ENCODE results near the gene OR2AG2. TPM values are rescaled to one million over a fixed set of nuclear protein-coding genes. Genes with fewer than 3 reads are reported as not detected.

Gene OR2AG2
- total and polyA plus RNA-seq, 2 donors (not counting 1 experiment from before 2014, with no cell fraction given) = 0.27 TPM; not detected in 1

- Mint-ChIP-seq H3K27ac (peak overlapping the region; percentile 39), H3K4me3 (no peak overlapping the region), H3K9me3 (ENCODE audit: insufficient read depth) (no peaks in the 10 kb centered on the region), H3K27me3 (no peaks in the 10 kb centered on the region), H3K4me1 (peaks cover 77% of the 10 kb centered on the region)
- no CpG with 5 or more reads among the region's 2 CpGs for WGBS (ENCODE audit: insufficient coverage)
- H3K9ac ChIP-seq (ENCODE audit: low read length) = no peak overlapping the region
- ATAC-seq (ENCODE audit: low read depth) (peak; percentile 86), DNase-seq (peak; percentile 82)
- H2AFZ ChIP-seq (ENCODE audit: insufficient read depth, low read depth, low read length, poor library complexity, severe bottlenecking) = no peak overlapping the region
- no peaks in the 10 kb centered on the region for H3K9me3 ChIP-seq (ENCODE audit: control extremely low read depth in 1 of 3, control insufficient read depth in 2 of 3, insufficient read depth in 1 of 3, low read length in 2 of 3)
- no peaks in the 10 kb centered on the region for H3K27me3 ChIP-seq (replicated peaks in 1 of 4; ENCODE audit: control extremely low read depth in 1 of 4, control insufficient read depth in 3 of 4, insufficient read depth in 4 of 4, low read length in 3 of 4)
- H3K79me2 ChIP-seq (ENCODE audit: control insufficient read depth, insufficient read depth, low read length) = peaks cover 93% of the 10 kb centered on the region
- peaks cover 49 to 60% of the 10 kb centered on the region in 2 donors for H3K4me1 ChIP-seq (ENCODE audit: control insufficient read depth in 2 of 2, insufficient read depth in 2 of 2, low read length in 2 of 2)
- ChIA-PET CTCF (interaction anchor here (0.5 to 18.2 kb wide), 28 partner anchors 10 to 957 kb away, joined by 3 to 760 read pairs (median 5); partner anchors contain the start of genes ILK, OR2AG2 and RRP8), POLR2A (interaction anchor here (0.6 to 1.5 kb wide), 3 partner anchors 18 to 938 kb away, joined by 3 to 5 read pairs (median 3); no protein-coding TSS in a partner anchor)
- H3K36me3 ChIP-seq (replicated peaks in 1 of 2; ENCODE audit: control extremely low read depth in 1 of 2, control insufficient read depth in 1 of 2, extremely low read depth in 1 of 2, insufficient read depth in 2 of 2, low read length in 1 of 2) = peaks cover 0 to 44% of the 10 kb centered on the region in 2 experiments
- no peak overlapping the region for H3K4me3 ChIP-seq (ENCODE audit: control extremely low read depth in 1 of 5, extremely low read depth in 1 of 5, insufficient read depth in 1 of 5, low read depth in 2 of 5, low read length in 4 of 5)
- H4K20me1 ChIP-seq (ENCODE audit: control insufficient read depth, insufficient read depth, low read length, poor library complexity, severe bottlenecking) = peaks cover 66% of the 10 kb centered on the region
- no peak overlapping the region for H3K4me2 ChIP-seq (replicated peaks; ENCODE audit: low read depth, low read length, poor library complexity, severe bottlenecking)
- intact Hi-C loops (cut with micrococcal nuclease) = loop anchor here (1.0 kb wide), 1 partner anchor 19 kb away; no protein-coding TSS in a partner anchor
- H3K27ac ChIP-seq (ENCODE audit: low read length in 2 of 2) = peak overlapping the region in 1 of 2 donors; percentile 68
- TF ChIP-seq EZH2 (IDR thresholded peaks at IDR 0.05; ENCODE audit: borderline replicate concordance, insufficient read depth, low read depth, low read length, poor library complexity, severe bottlenecking) (no peak), CTCF (IDR thresholded peaks at IDR 0.05) (peak; percentile 79)
These were observed 33.8 kb downstream of the OR2AG2 start for GRCh38 chr11:6737872-6738466.

GRCh38 chr11:6736495-6737121 lies 35.2 kb downstream of the OR2AG2 start:
- Histone ChIP-seq H3K36me3 (replicated peaks in 1 of 2; ENCODE audit: control extremely low read depth in 1 of 2, control insufficient read depth in 1 of 2, extremely low read depth in 1 of 2, insufficient read depth in 2 of 2, low read length in 1 of 2) (peaks cover 0 to 45% of the 10 kb centered on the region in 2 experiments), H2AFZ (ENCODE audit: insufficient read depth, low read depth, low read length, poor library complexity, severe bottlenecking) (no peak overlapping the region), H4K20me1 (ENCODE audit: control insufficient read depth, insufficient read depth, low read length, poor library complexity, severe bottlenecking) (peaks cover 62% of the 10 kb centered on the region), H3K4me3 (ENCODE audit: control extremely low read depth in 1 of 5, extremely low read depth in 1 of 5, insufficient read depth in 1 of 5, low read depth in 2 of 5, low read length in 4 of 5) (no peak overlapping the region), H3K9ac (ENCODE audit: low read length) (no peak overlapping the region), H3K4me2 (replicated peaks; ENCODE audit: low read depth, low read length, poor library complexity, severe bottlenecking) (no peak overlapping the region), H3K27me3 (replicated peaks in 1 of 4; ENCODE audit: control extremely low read depth in 1 of 4, control insufficient read depth in 3 of 4, insufficient read depth in 4 of 4, low read length in 3 of 4) (no peaks in the 10 kb centered on the region), H3K27ac (ENCODE audit: low read length in 2 of 2) (peak overlapping the region in 1 of 2 donors; percentile 72), H3K79me2 (ENCODE audit: control insufficient read depth, insufficient read depth, low read length) (peaks cover 80% of the 10 kb centered on the region), H3K4me1 (ENCODE audit: control insufficient read depth in 2 of 2, insufficient read depth in 2 of 2, low read length in 2 of 2) (peaks cover 39 to 46% of the 10 kb centered on the region in 2 donors), H3K9me3 (ENCODE audit: control extremely low read depth in 1 of 3, control insufficient read depth in 2 of 3, insufficient read depth in 1 of 3, low read length in 2 of 3) (no peaks in the 10 kb centered on the region)
- TF ChIP-seq EZH2 (IDR thresholded peaks at IDR 0.05; ENCODE audit: borderline replicate concordance, insufficient read depth, low read depth, low read length, poor library complexity, severe bottlenecking) = no peak
- no peak for TF ChIP-seq CTCF (IDR thresholded peaks at IDR 0.05)
- no peaks in the 10 kb centered on the region for H3K27me3 Mint-ChIP-seq
- 29% methylated on average over 1 of the region's 3 CpGs for WGBS (ENCODE audit: insufficient coverage)
- no peak overlapping the region for H3K4me3 Mint-ChIP-seq
- H3K27ac Mint-ChIP-seq = peak overlapping the region; percentile 4
- POLR2A ChIA-PET = interaction anchor here (1.5 kb wide), 1 partner anchor 21 kb away, joined by 3 read pairs; no protein-coding TSS in a partner anchor
- DNase-seq (no peak), ATAC-seq (ENCODE audit: low read depth) (no peak)
- intact Hi-C loops (cut with micrococcal nuclease) = no loop called here
- H3K9me3 Mint-ChIP-seq (ENCODE audit: insufficient read depth) = no peaks in the 10 kb centered on the region
- CTCF ChIA-PET = interaction anchor here (0.7 to 18.2 kb wide), 11 partner anchors 9 to 89 kb away, joined by 3 to 760 read pairs (median 7); no protein-coding TSS in a partner anchor
- peaks cover 64% of the 10 kb centered on the region for H3K4me1 Mint-ChIP-seq
